Endothelial cell of umbilical vein (primary cell): ENCODE data around the gene MT3.

Experiments
- CTCF ChIP-seq, 2 donors: IDR thresholded peaks; 1 replicate in 1 of 2; 2 replicates in 1 of 2; pipeline ENCODE4 v1.5.1; 2011; ENCODE audit warnings: low read length in 2 of 2, mild to moderate bottlenecking in 2 of 2, moderate library complexity in 2 of 2, control low read depth in 1 of 2, inconsistent platforms in 1 of 2, low read depth in 1 of 2; ENCODE audit not compliant: insufficient read depth in 1 of 2; ENCODE audit errors: extremely low read depth in 1 of 2
- EZH2 ChIP-seq: IDR thresholded peaks from 2 replicates; pipeline ENCODE4 v1.6.1; 2012; ENCODE audit warnings: borderline replicate concordance, low read depth, mild to moderate bottlenecking, moderate library complexity, low read length, inconsistent platforms; ENCODE audit not compliant: severe bottlenecking

- TF ChIP-seq EZH2 (no peak), CTCF (IDR thresholded peaks at IDR 0.05; ENCODE audit: extremely low read depth in 1 of 2, insufficient read depth in 1 of 2, low read depth in 1 of 2, low read length in 2 of 2) (no peak)
Observed at GRCh38 chr16:56610609-56611111, 21.3 kb downstream of the MT3 start.
